Stimulated activated CD4-positive, alpha-beta T cell treated with anti-CD3 and anti-CD28 coated beads, Interleukin-1b, Interleukin-23, amount 100 ng/mL, for 4 hours (primary cell): ENCODE data around the gene FAM3C.
"Not testable (repeated sequence)": the region's sequence is repeated elsewhere in the genome, so short reads cannot be mapped to it uniquely, and the experiment has no call there.

Experiments used
- DNase-seq, 2 donors: peaks; one replicate each; pipeline ENCODE4 v3.0.0-alpha.2; 2020; ENCODE audit warnings: low read depth in 2 of 2

FAM3C gene

DNA sequence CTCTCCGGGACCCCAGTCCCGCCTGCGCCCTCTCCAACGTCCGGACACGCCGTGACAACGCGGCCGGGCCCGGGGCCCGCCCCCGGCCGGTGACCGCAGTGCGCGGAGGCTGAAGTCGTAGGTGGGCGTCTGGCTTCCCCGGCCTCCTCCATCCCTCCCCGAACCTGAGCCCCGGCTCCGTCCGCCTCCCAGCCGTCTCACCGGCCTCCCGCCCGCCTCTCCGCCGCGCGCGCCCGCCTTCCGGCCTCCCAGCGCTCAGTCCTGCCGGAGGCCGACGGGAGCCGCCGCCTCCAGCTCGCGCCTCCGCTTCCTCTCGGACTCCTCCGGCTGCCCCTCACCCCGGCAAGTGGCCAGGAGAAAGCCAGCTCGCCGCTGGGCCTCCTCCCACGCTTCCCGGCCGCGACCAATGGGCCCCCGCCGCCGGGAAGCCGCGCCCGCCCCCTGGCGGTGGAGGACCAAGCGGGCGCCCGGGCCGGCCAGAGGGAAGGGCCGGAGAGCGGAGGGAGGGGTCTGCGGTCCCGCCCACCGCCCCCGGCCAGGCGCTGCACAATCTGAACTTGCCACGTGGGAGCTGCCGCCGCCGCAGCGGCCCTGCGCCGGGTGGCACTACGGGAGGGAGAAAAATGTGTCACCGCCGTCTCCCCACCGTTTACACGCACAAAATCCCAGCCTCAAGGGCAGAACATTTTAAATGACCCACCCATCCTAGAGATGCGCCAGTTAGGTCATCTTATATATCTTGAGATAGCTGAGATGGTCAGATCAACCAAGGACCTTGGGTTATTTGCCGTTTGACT is at the start of gene FAM3C:
TSS of gene FAM3C (minus strand) at position 348 of the 797 bp plus-strand sequence. CDS start 13,339 bp downstream, outside the sequence.
- peak; percentile 76 to 90 for DNase-seq

GRCh38 chr7:121442845-121443244 is 46.7 kb upstream of the FAM3C start:
- DNase-seq, result no peak

- DNase-seq, result no peak
Measured at GRCh38 chr7:121440857-121441503, 44.9 kb upstream of the FAM3C start.

DNA sequence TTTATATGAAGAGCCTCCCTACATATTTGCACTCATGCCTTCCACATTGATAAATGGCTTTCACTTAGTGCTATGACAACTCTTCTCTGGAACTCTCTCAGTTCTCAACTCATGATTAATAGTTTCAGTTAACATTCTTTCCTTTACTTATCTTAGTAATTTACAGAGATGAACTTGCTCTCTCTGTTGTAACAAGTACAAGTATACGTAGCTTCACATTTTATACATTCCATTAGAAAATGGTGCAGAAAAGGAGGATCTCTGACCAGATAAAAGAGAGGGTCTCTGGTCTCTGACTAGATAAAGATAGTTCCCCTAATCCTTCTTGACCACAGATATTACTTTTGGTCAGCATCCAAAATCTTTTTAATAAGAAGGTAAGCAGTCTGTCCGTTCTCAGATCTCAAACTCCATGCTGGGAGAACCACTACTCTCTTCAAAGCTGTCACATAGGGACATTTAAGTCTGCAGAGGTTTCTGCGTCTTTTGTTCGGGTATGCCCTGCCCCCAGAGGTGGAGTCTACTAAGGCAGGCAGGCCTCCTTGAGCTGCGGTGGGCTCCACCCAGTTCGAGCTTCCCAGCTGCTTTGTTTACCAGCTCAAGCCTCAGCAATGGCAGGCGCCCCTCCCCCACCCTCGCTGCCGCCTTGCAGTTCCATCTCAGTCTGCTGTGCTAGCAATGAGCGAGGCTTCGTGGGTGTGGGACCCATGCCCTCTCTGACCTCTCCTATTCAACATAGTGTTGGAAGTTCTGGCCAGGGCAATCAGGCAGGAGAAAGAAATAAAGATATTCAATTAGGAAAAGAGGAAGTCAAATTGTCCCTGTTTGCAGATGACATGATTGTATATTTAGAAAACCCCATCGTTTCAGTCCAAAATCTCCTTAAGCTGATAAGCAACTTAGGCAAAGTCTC is 42.2 kb upstream of the FAM3C start:
- DNase-seq, result peak; percentile 26 to 38

- no peak for DNase-seq
Measured at GRCh38 chr7:121437470-121437869, 41.4 kb upstream of the FAM3C start.

DNA sequence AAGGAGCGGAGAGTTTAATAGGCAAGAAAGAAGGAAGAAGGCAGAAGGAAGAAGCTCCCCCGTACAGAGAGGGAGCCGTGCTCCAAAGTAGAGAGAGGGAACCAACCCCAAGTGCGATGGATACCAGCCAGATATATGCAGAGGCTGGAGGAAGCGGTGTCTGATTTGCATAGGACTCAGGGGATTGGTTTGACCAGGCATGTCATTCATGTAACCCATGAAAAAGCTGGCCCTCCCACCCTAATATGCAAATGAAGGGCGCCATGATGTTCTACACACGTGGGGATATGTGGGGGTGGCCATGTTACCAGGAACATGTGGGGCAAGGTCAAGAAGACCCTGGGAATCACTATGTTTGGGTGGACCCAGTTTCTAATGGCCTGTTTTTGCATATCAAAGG is 40.6 kb upstream of the FAM3C start:
- no peak for DNase-seq

- no peak for DNase-seq
Measured at GRCh38 chr7:121436136-121436535, 40.0 kb upstream of the FAM3C start.

DNA sequence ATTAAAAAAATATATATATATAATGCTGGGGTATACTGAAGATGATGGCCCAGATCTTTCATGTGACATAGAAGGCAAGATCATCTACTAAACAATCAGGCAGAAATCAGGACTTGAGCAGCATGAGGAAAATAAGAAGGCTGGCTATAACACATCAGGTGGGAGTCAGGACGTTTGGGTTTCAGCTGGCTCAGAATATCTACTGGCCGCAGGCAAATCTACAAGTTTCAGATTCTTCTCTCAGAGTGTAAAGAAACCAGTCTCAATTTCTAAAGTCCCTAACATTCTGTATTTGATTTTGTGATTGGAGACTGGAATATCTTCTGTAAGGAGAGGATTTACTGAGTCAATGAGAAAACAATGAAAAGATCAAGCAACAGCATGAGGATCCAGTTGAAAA is 37.7 kb upstream of the FAM3C start:
- no peak for DNase-seq

DNA sequence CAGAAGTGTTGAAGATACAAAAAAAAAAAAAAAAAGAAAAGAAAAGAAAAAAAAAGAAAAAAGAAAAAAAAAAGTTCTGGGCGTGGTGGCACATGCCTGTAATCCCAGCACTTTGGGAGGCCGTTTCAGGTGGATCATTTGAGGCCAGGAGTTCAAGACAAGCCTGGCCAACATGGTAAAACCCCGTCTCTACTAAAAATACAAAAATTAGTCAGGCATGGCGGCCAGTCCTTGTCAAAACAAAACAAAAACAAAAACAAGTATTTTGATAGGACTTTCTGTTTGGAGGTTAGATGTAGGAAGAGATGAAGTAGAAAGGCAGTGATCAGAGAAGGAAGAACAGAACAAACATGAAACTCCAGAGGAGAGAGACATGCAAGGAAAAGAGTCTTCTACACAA is 36.4 kb upstream of the FAM3C start:
- not testable (repeated sequence) for DNase-seq

DNA sequence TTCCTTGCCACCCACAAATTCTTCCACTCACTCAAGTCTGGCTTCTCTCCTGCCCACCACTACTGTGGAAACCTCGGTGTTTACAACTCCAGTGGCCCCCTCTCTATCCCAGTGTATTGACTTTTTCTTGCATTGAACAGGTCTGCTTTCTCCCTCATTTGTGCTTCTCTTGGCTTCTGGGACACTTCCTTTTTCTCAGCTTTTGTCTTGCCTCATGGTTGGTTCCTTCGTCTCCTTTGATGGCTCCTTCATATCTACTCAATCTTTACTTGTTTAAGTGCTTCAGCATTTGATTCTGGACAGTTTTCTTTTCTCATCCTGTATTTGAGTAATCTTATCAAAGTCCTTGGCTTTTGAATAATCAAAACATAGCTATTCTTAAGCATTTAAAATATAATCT is 35.9 kb upstream of the FAM3C start:
- DNase-seq, result no peak

DNA sequence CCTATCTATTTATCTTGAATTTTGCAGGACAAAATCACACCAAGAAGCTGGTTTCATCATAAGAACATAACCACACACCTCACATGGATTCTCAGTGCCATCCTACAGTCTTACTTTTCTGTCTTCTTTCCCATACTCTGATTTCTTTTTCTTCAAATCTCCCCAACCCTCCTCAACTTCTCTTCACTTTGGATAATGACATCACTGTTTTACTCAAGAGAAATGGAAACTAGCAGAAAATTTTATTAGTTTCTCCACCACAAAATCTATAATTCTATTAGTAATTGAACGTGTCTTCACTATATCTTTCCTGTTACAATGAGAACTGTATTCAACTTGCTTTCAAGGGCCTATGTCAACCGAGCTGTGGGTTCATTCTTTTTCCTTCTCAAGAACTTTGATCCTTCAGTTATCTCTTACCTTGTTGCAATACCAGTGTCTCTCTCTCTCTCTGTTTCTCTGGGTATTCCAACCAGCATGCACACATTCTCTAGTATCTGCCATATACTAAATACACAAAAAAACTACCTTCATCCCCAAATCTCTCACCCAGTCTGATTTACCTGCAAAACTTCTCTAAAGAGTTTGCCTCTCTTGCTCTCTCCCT is 35.4 kb upstream of the FAM3C start:
- no peak for DNase-seq

- no peak for DNase-seq
Measured at GRCh38 chr7:121430558-121430957, 34.5 kb upstream of the FAM3C start.

- no peak for DNase-seq
Measured at GRCh38 chr7:121429798-121430197, 33.7 kb upstream of the FAM3C start.

GRCh38 chr7:121428855-121429489 is 32.9 kb upstream of the FAM3C start:
- no peak for DNase-seq

DNA sequence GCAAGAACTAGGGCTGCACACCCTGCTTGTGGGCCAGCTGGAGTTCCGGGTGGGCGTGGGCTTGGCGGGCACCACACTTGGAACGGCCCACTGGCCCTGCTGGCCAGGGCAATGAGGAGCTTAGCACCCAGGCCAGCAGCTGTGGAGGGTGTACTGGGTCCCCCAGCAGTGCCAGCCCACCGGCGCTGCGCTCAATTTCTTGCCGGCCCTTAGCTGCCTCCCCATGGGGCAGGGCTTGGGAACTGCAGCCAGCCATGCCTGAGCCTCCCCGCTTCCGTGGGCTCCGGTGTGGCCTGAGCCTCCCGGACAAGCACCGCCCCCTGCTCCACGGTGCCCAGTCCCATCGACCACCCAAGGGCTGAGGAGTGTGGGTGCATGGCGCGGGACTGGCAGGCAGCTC is 25.6 kb upstream of the FAM3C start:
- DNase-seq, result not testable (repeated sequence)

DNA sequence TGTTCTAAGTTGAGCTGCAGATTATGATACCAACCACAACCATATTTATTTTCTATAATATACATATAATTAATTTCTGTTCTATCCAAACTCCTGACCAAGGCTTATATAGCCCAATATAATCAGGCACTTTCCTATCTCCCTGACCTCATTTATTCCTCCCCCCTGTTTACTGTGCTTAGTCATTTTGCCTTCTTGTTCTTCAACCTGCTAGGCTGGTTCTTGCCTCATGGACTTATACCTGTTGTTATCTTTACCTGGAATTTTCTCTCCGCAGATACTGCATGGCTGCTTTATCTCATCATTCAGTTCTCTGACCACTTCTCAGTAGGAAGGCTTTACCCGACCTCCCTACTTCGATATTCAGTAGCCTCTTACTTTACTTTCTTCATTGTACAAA is 24.9 kb upstream of the FAM3C start:
- no peak for DNase-seq

DNA sequence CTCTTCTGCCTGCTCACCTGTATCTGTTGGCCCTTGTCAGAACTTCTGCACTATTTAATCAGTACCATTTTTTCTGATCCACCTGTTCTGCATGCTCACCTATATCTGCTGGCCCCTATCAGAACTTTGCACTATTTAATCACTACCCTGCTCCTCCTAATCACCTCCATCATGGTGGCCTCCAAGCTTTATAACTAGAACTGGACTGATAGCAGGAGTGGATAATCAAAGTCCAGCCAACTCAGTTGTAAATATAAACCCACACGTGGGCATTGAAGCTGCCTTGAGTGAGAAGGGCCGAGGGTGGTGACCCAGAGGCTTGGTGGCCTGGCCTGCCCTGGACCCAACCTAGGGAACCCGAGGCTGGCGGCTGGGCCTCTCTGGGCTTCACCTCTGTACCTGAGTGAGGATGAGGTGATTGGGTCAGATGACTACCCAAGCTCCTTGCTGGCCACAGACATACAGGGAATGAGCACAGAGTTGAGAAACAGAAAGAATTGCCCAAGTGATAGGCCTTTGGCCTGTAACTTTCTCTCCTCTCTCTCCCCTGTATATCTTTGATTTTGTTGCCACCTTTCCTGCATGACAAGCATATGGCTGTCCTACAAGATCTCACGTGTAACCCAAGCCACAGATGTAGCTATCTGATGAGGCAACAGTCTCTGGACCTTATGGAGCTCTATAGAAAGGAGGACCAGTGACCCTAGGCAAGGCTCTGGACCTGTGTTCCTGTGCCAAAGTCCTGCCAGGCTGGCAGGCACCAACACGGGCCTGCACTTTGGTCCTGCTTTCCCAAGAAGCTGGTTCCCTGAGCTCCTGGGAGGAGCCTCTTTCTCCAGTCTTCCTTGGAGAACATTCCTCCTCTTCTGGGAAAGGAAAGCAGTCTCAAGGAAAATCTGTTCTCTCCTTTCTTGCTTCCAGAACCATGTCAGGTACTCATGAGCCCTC is 23.4 kb upstream of the FAM3C start:
- no peak for DNase-seq

- no peak for DNase-seq
Measured at GRCh38 chr7:121416533-121416932, 20.4 kb upstream of the FAM3C start.

DNA sequence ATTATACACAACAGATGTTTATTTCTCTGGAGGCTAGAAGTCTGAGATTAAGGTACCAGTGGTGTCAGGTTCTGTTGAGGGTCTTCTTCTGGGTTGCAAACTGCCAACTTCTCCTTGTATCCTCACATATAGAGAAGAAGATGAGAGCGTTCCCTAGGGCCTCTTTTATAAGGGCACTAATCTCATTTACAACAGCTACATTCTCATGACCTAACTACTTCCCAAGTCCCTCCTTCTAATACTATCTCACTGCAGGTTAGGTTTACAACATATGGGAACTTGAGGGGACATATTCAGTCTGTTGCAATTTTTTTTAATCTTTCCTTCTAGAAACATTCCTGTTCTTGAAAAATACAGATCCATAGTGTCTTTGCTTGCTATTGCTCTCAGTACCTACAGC is 18.3 kb upstream of the FAM3C start:
- DNase-seq, result no peak

GRCh38 chr7:121411597-121411979 is 15.5 kb upstream of the FAM3C start:
- no peak for DNase-seq
